Fibroblast of skin of scalp (primary cell): ENCODE results near the gene DUSP21. TPM values are rescaled to one million over a fixed set of nuclear protein-coding genes. Genes with fewer than 3 reads are reported as not detected.
"Not testable (repeated sequence)": the region's sequence is repeated elsewhere in the genome, so short reads cannot be mapped to it uniquely, and the experiment has no call there.

ENCODE experiments used
- DNase-seq: peaks from one replicate; pipeline ENCODE4 v3.0.0-alpha.2; 2013
- polyA plus RNA-seq, 2 experiments: library from polyadenylated mRNA; unstranded; fragments of 120-200 nt; gene quantifications; one replicate each; pipeline ENCODE4 v1.2.1, GENCODE V29; 2013; ENCODE audit not compliant: insufficient read length in 2 of 2

Gene DUSP21
- polyA plus RNA-seq (2013, experiment 1 of 2; ENCODE audit: insufficient read length), result not detected
- polyA plus RNA-seq (2013, experiment 2 of 2; ENCODE audit: insufficient read length), result not detected

DNA sequence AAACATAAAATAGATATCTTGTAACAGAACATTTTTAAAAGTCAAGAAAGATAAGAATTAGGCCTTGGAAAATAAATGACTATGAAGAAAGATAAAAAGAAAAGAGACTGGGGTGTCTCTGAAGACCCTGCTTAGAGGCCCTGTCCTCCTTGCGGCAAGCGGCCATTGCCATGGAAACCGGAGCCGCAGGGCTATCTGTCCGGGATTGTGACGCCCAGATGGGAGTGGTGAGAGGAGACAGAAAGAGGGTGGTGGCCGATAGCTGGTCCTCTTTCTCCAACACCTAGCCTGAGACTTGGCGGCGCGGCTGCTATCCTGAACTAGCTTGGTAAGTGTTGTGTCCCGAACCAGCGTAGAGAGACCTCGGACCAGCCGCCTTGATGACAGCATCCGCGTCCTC is at the start of gene DUSP21:
Gene DUSP21, plus strand, starts transcription at position 269 of the 400 bp plus-strand sequence. Its CDS starts 112 bp downstream, at position 381.
- no peak for DNase-seq

DNA sequence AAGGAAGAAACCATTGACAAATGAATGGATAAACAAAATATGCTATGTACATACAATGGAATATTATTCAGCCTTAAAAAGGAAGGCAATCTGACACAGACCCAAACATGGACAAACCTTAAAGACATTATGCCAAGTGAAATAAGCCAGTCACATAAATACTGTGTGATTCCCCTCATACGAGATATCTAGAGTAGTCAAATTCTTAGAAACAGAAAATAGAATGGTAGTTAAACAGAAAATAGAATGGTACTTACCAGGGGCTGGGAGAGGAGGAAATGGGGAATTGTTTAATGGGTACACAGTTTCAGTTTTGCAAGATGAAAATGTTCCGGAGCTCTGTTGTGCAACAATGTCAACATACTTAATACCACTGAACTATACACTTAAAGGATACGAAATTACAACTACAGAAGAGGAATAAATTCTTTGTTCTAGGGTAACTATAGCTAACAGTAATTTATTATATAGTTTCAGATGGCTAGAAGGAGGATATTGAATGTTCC is 47.8 kb upstream of the DUSP21 start:
- DNase-seq, result no peak

DNA sequence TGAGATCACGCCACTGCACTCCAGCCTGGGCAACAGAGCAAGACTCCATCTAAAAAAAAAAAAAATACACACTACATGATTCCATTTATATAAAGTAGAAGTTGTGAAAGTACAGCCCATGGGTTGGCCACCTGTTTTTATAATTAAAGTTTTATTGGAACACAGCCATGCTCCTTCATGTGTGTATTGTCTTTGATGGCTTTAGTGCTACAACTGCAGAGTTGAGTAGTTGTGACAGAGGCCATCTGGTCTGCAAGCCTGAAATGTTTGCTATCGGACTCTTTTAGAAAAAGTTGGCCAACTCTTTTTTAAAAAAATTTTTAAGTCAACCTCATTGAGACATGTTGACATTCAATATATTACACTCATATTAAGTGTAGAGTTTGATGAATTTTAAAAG is 41.2 kb upstream of the DUSP21 start:
- DNase-seq, result no peak

DNA sequence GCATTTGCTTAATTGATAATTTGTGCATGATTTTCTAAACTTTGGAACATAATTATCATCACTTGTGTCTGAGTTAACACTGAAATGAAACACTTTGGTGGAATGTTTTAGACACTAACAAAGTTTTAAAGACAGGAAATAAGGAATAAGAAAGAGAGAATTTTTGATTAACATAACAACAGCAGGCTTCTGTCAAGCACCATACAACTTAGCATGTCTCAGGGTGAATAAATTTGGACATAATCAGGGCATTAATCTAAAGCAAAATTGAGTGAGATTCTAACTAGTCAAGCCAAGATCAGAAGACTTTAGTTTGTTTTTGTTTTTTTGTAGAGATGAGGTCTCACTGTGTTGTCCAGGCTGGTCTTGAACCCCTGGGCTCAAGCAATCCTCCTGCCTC is 28.1 kb upstream of the DUSP21 start:
- DNase-seq, result no peak

DNA sequence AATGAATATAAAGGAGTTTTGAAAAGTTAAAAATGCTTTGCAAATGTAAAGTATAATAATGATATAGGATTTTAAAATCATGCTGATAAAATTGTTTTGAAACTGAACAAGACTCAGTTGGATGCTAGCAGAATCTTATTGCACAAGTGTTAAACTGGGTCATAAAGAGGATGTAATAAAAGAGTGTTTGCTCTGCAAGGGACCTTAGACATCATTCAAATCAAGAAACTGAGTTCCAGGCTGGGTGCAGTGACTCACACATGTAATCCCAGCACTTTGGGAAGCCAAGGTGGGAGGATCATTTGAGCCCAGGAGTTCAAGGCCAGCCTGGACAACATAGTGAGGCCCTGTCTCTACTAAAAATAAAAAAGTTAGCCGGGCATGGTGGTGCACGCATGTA is 27.5 kb upstream of the DUSP21 start:
- no peak for DNase-seq

DNA sequence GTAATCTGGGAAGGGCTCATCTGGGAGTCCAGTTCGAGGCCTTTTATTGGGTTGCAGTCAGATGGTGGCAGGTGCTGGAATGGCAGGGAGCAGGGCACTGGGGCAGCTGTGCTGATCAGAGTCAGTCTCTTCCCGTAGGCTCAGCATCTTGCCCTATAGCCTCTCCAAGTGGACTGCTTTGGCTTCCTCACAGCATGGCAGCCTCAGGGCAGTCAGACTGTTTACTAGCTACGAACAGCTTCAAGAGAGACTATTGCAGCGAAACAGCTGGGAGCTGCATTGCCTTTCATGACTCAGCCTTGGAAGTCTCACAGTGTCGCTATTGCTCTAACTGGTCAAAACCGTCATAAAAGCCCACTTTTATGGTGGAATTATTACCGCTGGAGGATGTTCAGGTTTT is 26.8 kb upstream of the DUSP21 start:
- no peak for DNase-seq

DNA sequence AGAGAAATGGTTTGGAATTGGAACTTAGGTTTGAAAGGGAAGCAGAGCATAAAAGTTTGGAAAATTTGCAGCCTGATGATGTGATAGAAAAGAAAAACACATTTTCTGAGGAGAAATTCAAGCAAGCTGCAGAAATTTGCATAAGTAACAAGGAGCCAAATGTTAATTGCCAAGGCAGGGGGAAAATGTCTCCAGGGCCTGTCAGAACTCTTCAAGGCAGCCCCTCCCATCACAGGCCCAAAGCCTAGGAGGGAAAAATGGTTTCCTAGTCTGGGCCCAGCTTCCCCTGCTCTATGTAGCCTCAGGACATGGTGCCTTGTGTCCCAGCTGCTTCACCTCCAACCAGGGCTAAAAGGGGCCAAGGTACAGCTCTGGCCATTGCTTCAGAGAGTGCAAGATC is 21.2 kb upstream of the DUSP21 start:
- no peak for DNase-seq

DNA sequence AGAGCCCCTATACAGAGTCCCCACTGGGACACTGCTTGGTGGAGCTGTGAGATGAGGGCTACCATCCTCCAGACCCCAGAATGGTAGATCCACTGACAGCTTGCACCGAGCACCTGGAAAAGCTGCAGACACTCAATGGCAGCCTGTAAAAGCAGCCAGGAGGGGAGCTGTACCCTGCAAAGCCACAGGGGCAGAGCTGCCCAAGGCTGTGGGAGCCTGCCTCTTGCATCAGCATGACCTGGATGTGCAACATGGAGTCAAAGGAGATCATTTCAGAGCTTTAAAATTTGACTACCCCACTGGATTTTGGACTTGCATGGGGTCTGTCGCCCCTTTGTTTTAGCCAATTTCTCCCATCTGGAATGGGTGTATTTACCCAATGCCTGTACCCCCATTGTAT is 20.6 kb upstream of the DUSP21 start:
- DNase-seq, result not testable (repeated sequence)

DNA sequence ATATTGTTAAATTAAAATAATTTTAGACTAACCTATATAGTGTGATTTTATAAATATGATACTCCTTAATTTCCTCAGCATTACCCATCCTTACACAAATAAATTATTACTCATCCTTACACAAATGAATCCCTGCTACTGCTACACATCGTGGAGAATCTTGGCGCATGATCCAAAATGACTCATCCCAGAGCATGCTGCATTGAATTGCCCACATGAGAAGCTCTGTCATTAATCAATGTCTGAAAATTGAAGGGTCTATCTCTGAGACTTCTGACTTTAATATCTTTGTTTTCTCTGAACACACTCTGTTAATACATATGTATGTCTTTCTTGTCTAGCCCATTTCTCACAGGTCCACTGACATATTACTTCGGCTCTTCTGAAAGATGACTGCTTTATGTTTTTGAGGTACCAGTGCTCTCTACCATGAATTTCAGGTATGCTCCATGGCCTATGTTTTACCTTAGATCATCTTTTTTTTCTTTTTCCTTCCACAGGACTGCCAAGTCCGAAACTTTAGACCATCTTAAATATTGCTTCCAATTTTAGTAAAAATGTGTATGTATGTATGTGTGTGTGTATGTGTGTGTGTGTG is 15.7 kb upstream of the DUSP21 start:
- DNase-seq, result peak; percentile 86

DNA sequence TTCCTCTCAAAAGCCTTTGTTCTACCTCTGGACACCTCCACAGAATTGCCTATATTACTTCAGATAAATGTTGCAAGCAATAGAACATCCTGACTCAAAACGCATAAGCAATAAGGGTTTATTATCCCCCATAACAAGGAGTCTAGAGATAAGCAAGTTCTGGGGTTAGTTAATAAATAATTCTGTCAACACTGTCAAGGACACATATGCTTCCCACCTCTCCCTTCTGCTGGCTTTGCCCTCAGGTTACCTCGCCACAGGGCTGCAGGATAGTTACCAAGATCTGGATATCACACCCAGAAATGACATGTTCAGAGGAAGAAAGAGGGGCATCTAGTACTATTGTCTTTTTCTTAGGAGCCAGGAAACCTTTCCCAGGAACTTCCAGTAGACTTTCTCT is 14.0 kb upstream of the DUSP21 start:
- DNase-seq, result no peak

DNA sequence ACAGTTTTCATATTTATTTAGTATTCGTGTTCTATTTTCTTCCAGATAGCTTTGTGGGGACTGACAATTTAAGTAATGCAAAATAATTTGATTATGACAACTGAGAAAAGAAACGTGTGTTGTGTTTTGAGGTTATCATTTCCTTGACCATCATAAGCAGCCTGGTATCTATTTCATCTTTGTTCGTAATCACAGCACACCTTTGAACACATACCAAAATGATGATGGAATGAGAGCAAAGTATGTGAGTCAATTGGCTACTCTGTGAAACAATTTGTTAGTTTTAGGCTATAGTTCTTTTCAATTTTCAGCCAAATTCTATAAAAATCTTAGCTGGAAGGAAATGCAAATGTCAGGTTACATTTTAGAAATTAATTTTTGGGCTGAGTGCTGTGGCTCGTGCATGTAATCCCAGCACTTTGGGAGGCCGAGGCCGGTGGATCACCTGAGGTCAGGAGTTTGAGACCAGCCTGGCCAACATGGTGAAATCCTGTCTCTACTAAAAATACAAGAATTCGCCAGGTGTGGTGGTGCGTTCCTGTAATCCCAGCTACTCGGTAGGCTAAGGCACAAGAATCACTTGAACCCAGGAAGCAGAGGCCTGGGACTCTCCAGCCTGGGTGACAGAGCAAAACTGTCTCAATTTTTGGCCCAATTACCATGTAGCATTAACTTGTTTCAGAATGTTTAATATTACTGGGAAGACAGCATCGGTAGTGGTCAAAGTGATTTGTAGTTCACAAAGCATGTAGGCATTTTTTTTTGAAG is 1.1 kb upstream of the DUSP21 start:
- no peak for DNase-seq

DNA sequence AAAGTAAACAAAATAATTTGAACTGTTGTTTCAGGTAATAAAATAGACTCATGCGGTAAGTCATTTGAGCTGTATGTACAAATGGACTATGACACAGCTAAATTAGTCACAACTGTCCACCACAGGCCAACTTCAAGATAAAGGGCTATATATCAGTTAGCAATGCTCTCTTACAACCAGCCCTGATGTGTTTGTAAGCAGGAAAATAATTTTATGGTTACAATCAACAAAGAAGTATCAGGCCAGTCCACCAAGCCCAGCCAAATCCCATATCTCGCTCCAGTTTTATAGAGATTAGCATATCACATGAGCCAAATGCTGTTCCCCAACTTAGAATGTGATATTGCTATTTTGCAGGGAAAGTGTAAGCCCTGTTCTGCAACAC is 511 bp upstream of the DUSP21 start:
- DNase-seq, result no peak

DNA sequence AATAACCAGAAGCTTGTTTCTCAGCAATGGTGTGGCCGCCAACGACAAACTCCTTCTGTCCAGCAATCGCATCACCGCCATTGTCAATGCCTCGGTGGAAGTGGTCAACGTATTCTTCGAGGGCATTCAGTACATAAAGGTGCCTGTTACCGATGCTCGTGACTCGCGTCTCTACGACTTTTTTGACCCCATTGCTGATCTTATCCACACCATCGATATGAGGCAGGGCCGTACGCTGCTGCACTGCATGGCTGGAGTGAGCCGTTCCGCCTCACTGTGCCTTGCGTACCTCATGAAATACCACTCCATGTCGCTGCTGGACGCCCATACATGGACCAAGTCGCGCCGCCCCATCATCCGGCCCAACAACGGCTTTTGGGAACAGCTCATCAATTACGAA is 383 bp downstream of the DUSP21 start:
- no peak for DNase-seq

DNA sequence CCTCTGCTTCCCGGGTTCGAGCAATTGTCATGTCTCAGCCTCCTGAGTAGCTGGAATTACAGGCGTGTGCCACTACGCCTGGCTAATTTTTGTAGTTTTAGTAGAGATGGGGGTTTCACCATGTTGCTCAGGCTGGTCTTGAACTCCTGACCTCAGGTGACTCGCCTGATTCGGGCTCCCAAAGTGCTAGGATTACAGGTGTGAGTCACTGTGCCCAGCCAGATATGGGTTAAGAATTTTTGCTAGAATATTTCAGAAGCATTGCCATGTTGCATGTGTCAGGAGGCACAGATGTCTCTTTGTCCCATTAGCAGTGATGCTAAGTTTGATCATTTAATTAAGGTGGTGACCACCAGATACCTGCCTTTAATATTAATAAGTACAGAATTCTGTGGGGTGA is 7.1 kb downstream of the DUSP21 start:
- DNase-seq, result not testable (repeated sequence)

DNA sequence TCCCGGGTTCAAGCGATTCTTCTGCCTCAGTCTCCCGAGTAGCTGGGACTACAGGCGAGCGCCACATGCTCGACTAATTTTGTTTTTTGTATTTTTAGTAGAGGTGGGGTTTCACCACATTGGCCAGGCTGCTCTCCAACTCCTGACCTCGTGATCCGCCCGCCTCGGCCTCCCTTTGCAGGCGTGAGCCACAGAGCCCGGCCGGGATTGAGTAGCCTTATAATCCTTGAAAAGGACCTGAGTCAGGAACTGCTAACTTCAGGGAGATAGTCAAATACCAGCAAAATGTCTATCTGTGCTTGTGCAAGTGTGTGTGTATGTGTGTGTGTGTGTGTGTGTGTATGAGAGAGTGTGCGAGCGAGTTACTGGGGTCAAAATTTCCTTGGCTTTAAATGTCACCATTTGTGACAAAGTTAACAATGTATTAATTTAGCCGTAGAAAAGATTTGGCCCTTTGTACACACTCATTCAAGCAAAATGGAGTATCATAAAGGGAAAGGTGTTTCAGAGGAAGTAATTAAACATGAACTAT is 27.4 kb downstream of the DUSP21 start:
- no peak for DNase-seq

DNA sequence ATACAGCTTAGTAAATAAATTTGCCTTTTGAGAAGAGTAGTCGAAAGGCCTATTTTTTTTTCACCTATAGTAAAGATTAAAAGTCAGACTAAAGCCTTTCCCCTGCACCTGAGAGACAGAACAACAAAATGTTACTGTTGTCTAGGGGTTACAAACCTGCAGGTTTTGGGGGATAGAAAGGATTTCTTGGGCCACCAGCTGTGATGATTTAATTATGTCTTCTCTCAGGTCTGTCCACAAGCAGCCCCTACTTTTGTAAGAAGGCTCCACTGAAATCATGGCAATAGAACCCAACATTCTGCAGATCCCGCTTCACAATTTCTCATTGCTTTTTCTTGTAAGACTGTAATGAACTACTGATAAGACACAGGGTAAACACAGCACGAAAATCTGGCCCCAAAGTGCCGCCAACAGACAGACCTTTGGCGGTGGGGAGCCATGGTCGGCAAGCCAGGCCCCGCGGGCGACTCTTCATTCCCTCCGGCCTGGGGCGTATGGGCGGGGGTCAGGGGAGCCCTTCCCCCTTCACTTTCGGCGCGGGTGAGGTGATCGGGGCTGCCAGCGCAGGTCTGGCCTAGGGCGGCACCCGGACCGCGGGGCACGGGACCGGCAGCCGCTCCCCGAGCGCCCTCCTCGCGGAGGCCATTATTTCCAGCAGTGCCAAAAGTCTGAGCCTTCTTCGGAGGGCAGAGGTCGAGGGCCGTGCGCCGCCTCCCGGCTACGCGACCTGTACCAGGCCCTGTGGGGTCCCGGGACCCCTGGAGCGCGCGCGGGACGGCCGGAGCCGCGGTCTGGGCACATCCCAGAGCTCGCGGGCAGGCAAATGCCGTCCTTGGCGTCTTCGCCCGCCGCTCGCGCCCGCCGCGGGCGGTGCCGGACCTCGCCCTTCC is 28.4 kb downstream of the DUSP21 start:
- no peak for DNase-seq

DNA sequence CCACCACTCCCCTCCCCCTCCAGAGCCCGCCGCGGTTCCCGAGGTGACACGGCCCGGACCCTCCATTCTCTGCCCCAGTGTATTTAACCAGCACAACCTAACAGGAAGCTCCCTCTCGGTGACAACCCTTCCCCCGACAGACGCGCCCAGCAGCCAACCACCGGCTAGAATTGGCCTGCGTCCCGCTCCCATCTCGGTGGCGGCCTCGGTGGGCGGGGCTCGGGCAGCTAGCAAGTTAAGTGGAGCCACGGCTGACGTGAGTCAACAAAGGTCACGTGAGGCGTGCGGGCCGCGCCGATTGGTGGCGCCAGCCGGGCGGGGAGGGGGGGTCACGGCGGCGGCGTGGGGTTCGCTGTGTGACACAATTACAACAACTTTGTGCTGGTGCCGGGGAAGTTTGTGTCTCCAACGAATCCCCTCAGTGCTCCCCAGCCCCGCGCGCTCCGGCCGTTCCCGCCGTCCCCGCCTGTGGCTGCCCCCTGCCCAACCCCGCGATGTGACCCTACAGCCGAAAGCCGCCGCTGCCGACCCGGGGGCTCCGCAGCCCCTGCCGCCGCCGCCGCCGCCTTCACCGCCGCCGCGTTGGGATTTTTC is 29.1 kb downstream of the DUSP21 start, which contains the start of gene KDM6A:
Gene KDM6A, plus strand, starts transcription at position 368 of the 594 bp plus-strand sequence. CDS start 364 bp downstream, outside the sequence.
- peak; percentile 97 for DNase-seq

DNA sequence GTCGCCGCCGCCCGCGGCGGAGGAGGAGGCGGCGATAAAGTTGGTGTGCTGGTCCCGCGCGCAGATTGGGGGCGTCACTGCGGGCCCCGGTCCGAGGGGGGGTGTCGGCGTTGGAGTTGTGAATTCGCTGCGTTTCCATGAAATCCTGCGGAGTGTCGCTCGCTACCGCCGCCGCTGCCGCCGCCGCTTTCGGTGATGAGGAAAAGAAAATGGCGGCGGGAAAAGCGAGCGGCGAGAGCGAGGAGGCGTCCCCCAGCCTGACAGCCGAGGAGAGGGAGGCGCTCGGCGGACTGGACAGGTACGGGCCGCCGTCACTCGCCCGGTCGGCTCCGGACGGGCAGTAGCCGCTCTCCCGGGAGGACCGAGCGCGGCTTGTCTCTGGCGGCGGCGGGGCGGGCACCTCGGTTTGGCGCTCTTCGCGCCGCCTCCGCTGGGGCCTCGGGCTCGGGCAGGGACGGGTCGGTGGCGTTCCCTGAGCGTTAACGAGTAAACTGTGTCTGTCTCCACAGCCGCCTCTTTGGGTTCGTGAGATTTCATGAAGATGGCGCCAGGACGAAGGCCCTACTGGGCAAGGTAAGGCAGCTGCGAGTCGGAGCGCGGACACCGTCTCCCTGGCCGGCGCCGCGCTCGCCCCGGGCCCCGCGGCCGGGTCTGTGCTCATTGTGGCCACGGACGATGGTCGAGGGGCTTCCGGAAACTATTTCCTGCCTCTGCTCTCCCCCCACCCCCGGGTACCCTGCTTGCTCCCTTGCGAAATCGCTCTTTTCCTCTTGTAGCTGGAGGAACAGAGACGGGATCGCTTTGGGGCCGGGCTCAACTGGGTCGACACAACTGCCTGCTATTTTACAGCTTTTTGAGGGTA is 29.8 kb downstream of the DUSP21 start:
- peak; percentile 58 for DNase-seq

DNA sequence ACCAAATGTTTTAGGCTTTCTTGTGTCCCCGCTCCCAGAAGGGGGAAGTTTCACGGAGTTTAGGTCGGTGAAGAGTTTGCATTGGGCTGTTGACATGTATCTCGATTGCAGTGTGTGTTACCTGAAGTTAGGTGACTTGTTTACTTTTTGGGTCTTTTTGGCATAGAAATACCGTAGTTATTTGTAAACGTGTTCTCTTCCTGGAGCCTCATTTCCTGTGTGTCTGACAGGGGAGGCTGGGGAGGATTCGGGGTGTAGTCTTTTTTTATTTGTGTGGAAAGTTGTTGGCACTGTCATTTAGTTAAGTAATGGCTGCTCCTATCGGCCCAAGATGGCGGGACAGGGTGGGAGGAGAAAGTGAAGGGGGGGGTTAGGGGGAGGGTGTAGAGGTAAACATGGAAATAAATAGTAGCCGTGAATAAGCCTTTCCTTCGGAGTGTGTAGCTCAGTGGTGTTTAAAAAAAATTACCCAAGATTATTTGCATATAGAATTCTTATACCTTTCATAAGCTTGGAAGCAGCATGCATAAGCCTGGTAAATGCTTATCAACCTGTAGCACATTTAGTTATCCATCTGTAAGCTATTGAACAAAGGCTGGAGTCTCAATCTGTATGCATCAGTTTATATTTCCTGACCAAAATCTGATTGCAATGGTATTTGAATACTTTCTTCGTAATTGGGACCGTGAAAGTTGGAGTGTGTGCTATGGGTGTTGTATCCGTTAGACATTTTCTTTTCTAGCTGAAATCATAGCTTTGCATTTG is 30.8 kb downstream of the DUSP21 start:
- peak; percentile 32 for DNase-seq

DNA sequence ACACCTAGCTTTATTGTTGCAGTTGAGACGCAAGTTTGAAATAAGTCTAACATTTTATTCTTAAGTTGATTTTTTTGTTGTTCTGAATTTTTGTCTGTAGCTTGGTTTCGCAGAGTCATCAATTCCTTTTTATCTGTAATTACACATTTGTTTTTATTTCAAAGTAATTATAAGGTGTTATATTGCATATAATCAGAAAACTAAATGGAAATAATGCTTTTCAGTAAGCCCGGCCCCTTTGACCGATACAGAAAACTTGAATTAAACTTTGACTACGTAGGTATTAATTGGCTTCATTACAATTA is 31.3 kb downstream of the DUSP21 start:
- DNase-seq, result no peak

DNA sequence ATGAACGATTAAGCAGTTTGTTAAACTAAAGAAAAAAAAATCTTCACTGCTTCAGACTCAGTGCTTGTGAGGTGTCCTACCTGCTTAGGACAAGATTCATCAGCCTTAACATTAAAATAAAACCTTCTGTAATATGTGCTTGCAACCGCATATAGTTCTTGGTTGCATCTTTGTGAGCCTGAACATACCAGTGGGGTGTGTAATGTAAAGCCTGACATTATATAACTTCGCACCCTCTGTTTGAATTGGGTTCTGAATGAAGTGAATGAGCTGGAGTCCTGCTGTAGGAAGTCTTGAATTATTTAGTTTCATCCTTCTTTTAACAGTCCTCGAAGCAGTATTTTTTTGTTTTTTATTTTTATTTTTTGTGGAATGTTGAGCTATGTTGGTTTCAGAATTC is 32.3 kb downstream of the DUSP21 start:
- peak; percentile 42 for DNase-seq
